ENCODE data around the gene TCTN2.
A peak's percentile ranks its signal among the peaks of the same experiment; 100 is the strongest.

Gene TCTN2

GRCh38 chr12:123659996-123660727 lies 10.8 kb upstream of the TCTN2 start:
- H3K4me3 ChIP-seq (ENCODE audit: low read length): no peak overlapping the region
- peaks cover 2% of the 10 kb centered on the region for H3K9me3 ChIP-seq (ENCODE audit: low read length)
- H3K4me1 ChIP-seq (ENCODE audit: insufficient read depth, low read length): no peaks in the 10 kb centered on the region
- H2AFZ ChIP-seq (ENCODE audit: low read depth, low read length): no peak overlapping the region
- peaks cover 54% of the 10 kb centered on the region for H3K36me3 ChIP-seq (ENCODE audit: insufficient read depth, low read length)
- H3K27me3 ChIP-seq (ENCODE audit: insufficient read depth, low read length): no peaks in the 10 kb centered on the region

DNA sequence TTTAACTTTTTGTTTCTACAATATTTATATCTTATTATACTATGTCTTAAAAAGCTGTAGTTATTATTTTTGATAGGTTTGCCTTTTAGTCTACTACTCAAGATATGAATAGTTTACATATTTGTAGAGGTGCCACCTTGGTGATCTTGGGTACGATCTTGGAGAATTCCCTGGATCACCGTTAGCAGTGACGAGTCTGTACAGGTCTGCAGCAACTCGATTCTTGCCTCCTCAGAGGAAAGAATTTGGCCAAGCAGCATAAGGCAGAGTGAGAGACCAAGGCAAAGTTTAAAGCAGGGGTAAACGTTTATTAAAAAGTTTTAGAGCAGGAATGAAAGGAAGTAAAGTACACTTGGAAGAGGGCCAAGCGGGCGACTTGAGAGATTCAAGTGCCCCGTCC lies 3.1 kb upstream of the TCTN2 start:
- Histone ChIP-seq H3K4me1 (ENCODE audit: insufficient read depth, low read length) (peaks cover 12% of the 10 kb centered on the region), H2AFZ (ENCODE audit: low read depth, low read length) (no peak overlapping the region), H3K36me3 (ENCODE audit: insufficient read depth, low read length) (peaks cover 8% of the 10 kb centered on the region), H3K9me3 (ENCODE audit: low read length) (peaks cover 1% of the 10 kb centered on the region), H3K4me3 (ENCODE audit: low read length) (no peak overlapping the region), H3K27me3 (ENCODE audit: insufficient read depth, low read length) (no peaks in the 10 kb centered on the region)

DNA sequence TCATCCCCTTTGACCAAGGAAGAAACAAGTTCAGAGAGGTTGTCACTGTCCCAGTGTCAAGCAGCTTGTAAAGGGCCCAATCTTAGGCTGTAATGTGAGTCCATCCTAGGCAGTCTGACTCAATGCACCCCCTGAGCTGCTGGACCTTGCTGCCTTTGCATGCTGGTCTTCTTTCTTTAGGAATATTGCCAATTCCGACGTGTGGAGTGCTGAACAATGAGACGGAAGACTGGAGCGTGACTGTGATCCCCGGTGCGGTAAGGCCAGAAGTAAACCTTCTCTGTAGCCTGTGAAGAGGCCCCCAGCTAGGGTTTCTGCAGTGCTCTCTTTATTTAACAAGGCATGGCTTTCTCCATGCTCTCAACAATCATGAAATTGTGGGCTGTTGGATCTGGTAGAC lies 963 bp downstream of the TCTN2 start:
- Histone ChIP-seq H3K4me1 (ENCODE audit: insufficient read depth, low read length) (peaks cover 12% of the 10 kb centered on the region), H3K27me3 (ENCODE audit: insufficient read depth, low read length) (no peaks in the 10 kb centered on the region), H3K9me3 (ENCODE audit: low read length) (no peaks in the 10 kb centered on the region), H3K4me3 (ENCODE audit: low read length) (peak overlapping the region; percentile 62), H2AFZ (ENCODE audit: low read depth, low read length) (peak overlapping the region; percentile 74), H3K36me3 (ENCODE audit: insufficient read depth, low read length) (peaks cover 21% of the 10 kb centered on the region)

- Histone ChIP-seq H3K27me3 (ENCODE audit: insufficient read depth, low read length) (no peaks in the 10 kb centered on the region), H3K36me3 (ENCODE audit: insufficient read depth, low read length) (peaks cover 35% of the 10 kb centered on the region)
Measured at GRCh38 chr12:123675436-123675835, 4.5 kb downstream of the TCTN2 start.

DNA sequence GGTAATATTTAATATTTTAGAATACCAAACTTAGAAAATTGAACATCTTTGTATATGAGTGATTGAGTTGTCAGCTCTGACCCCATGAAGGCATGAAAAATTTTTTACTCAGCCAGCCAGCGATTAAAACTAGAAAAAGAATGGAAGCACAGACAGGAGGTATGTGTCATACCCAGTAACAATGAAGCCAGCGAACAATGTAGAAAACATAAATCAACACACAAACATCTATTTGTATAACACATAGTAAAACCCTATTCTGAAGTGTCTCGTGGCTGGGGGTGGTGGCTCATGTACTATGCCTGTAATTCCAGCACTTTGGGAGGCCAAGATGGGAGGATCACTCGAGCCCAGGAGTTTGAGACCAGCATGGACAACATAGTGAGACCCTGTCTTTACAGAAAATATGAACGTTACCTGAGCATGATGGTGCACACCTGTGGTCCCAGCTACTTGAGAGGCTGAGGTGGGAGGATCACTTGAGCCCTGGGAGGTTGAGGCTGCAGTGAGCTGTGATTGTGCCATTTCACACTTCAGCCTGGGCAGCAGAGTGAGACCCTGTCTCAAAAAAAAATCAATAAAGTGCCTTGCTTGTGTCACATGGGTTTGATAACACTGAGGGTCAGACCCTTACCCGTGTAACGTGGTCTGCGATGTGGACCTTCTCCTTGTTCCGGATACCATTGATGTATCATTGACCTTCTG lies 5.9 kb downstream of the TCTN2 start:
- no peaks in the 10 kb centered on the region for H3K9me3 ChIP-seq (ENCODE audit: low read length)
- no peaks in the 10 kb centered on the region for H3K27me3 ChIP-seq (ENCODE audit: insufficient read depth, low read length)
- H3K4me3 ChIP-seq (ENCODE audit: low read length): no peak overlapping the region
- H3K4me1 ChIP-seq (ENCODE audit: insufficient read depth, low read length): peaks cover 4% of the 10 kb centered on the region
- no peak overlapping the region for H2AFZ ChIP-seq (ENCODE audit: low read depth, low read length)
- peaks cover 43% of the 10 kb centered on the region for H3K36me3 ChIP-seq (ENCODE audit: insufficient read depth, low read length)

More at GRCh38 chr12:123675436-123675835, 4.5 kb downstream of the TCTN2 start:
- Histone ChIP-seq H2AFZ (ENCODE audit: low read depth, low read length) (no peak overlapping the region), H3K9me3 (ENCODE audit: low read length) (no peaks in the 10 kb centered on the region), H3K4me3 (ENCODE audit: low read length) (no peak overlapping the region), H3K4me1 (ENCODE audit: insufficient read depth, low read length) (peaks cover 12% of the 10 kb centered on the region)

DNA sequence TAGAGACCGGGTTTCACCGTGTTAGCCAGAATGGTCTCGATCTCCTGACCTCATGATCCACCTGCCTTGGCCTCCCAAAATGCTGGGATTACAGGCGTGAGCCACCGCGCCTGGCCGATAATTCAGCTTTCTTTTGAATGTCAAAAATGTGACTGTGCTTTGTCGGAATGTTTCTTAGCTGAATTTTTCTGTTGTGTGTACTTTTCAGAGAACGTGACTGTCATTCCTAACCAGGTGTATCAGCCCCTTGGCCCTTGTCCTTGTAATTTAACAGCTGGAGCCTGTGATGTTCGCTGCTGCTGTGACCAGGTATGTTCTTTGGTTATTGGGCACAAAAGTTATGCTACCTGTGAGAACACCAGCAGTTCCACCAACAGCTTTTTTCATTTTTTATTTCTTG lies 8.1 kb downstream of the TCTN2 start:
- Histone ChIP-seq H3K4me1 (ENCODE audit: insufficient read depth, low read length) (no peaks in the 10 kb centered on the region), H2AFZ (ENCODE audit: low read depth, low read length) (no peak overlapping the region), H3K36me3 (ENCODE audit: insufficient read depth, low read length) (peaks cover 42% of the 10 kb centered on the region), H3K27me3 (ENCODE audit: insufficient read depth, low read length) (no peaks in the 10 kb centered on the region), H3K9me3 (ENCODE audit: low read length) (no peaks in the 10 kb centered on the region), H3K4me3 (ENCODE audit: low read length) (no peak overlapping the region)

- H3K36me3 ChIP-seq (ENCODE audit: insufficient read depth, low read length): peaks cover 38% of the 10 kb centered on the region
- no peaks in the 10 kb centered on the region for H3K9me3 ChIP-seq (ENCODE audit: low read length)
- H3K4me3 ChIP-seq (ENCODE audit: low read length): no peak overlapping the region
- no peaks in the 10 kb centered on the region for H3K4me1 ChIP-seq (ENCODE audit: insufficient read depth, low read length)
- H2AFZ ChIP-seq (ENCODE audit: low read depth, low read length): no peak overlapping the region
- H3K27me3 ChIP-seq (ENCODE audit: insufficient read depth, low read length): no peaks in the 10 kb centered on the region
Measured at GRCh38 chr12:123681605-123682004, 10.7 kb downstream of the TCTN2 start.

- no peak overlapping the region for H2AFZ ChIP-seq (ENCODE audit: low read depth, low read length)
- no peaks in the 10 kb centered on the region for H3K9me3 ChIP-seq (ENCODE audit: low read length)
- H3K36me3 ChIP-seq (ENCODE audit: insufficient read depth, low read length): peaks cover 38% of the 10 kb centered on the region
- H3K27me3 ChIP-seq (ENCODE audit: insufficient read depth, low read length): no peaks in the 10 kb centered on the region
- no peak overlapping the region for H3K4me3 ChIP-seq (ENCODE audit: low read length)
- H3K4me1 ChIP-seq (ENCODE audit: insufficient read depth, low read length): no peaks in the 10 kb centered on the region
Measured at GRCh38 chr12:123683964-123684363, 13.1 kb downstream of the TCTN2 start.

GRCh38 chr12:123686636-123687190 lies 15.8 kb downstream of the TCTN2 start:
- H3K4me3 ChIP-seq (ENCODE audit: low read length): no peak overlapping the region
- H3K36me3 ChIP-seq (ENCODE audit: insufficient read depth, low read length): peaks cover 36% of the 10 kb centered on the region
- H2AFZ ChIP-seq (ENCODE audit: low read depth, low read length): no peak overlapping the region
- no peaks in the 10 kb centered on the region for H3K9me3 ChIP-seq (ENCODE audit: low read length)
- no peaks in the 10 kb centered on the region for H3K27me3 ChIP-seq (ENCODE audit: insufficient read depth, low read length)
- H3K4me1 ChIP-seq (ENCODE audit: insufficient read depth, low read length): no peaks in the 10 kb centered on the region

DNA sequence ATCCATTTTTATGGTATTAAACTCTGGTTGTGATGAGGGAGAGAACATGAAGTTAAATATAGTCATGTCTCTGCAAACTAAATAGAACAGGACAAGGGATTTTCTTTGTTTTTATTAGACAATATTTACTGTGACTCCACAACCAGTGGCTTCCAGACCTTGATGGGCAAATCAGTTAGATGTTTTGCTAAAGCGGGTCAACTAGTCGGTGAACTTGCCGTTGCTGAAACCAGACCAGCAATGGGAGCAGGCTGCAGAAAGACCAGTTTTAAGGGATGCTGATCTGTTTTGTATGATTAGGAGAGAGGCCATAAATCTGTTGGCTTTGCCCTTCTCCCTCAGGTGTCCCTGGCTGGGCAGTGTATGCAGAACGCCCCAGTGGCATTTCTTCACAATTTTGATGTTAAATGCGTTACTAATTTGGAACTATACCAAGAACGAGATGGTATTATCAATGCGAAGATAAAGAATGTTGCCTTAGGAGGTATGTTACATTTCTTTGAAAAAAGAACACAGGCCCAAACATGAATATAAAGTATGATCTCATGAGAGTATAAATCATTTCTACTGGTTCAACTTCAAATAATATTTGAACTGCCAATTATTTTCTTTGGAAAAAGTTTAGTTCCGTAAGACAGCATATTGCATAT lies 19.4 kb downstream of the TCTN2 start:
- H2AFZ ChIP-seq (ENCODE audit: low read depth, low read length): no peak overlapping the region
- H3K36me3 ChIP-seq (ENCODE audit: insufficient read depth, low read length): peaks cover 38% of the 10 kb centered on the region
- no peaks in the 10 kb centered on the region for H3K4me1 ChIP-seq (ENCODE audit: insufficient read depth, low read length)
- H3K4me3 ChIP-seq (ENCODE audit: low read length): no peak overlapping the region
- H3K27me3 ChIP-seq (ENCODE audit: insufficient read depth, low read length): no peaks in the 10 kb centered on the region
- no peaks in the 10 kb centered on the region for H3K9me3 ChIP-seq (ENCODE audit: low read length)

DNA sequence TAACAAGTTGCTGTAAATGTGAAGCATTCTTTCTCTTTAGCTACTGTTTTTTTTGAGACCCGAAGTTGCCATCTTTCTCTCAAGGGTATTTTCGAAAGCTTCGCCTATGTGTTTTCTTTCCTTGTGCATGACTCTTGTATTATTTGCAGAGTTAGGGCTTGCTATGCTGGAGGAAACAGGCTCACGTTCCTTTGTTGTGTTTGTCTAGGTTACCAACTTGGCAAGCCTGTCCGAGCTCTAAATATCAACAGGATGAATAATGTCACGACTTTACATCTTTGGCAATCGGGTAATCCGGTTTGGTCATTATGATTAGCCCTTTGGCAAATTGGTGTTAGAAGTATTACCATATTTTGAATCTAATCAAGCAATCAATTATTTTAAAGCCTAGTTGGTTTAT lies 25.3 kb downstream of the TCTN2 start:
- Histone ChIP-seq H3K9me3 (ENCODE audit: low read length) (no peaks in the 10 kb centered on the region), H2AFZ (ENCODE audit: low read depth, low read length) (no peak overlapping the region), H3K27me3 (ENCODE audit: insufficient read depth, low read length) (no peaks in the 10 kb centered on the region), H3K4me3 (ENCODE audit: low read length) (no peak overlapping the region), H3K4me1 (ENCODE audit: insufficient read depth, low read length) (no peaks in the 10 kb centered on the region), H3K36me3 (ENCODE audit: insufficient read depth, low read length) (peaks cover 51% of the 10 kb centered on the region)

DNA sequence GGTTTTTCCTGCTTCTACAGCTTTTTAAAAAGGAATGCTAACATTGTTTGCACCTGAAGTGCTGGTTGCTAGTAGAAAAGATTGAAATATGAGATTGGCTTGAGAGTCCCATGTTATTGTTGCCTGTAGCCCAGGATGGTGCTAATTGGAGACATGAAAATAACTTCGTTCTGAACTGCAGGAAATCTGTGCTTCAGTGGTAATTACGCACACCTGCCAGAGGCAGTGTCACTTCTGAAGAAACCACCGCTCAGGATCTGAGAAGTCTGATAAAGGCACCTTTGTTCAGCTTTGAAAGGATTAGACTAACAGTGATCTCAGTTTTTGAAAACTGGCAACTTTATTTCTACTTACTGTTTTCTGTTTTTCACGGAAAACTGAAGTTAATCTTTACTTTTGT lies 25.7 kb downstream of the TCTN2 start:
- no peak overlapping the region for H2AFZ ChIP-seq (ENCODE audit: low read depth, low read length)
- H3K9me3 ChIP-seq (ENCODE audit: low read length): no peaks in the 10 kb centered on the region
- H3K36me3 ChIP-seq (ENCODE audit: insufficient read depth, low read length): peaks cover 51% of the 10 kb centered on the region
- no peak overlapping the region for H3K4me3 ChIP-seq (ENCODE audit: low read length)
- no peaks in the 10 kb centered on the region for H3K4me1 ChIP-seq (ENCODE audit: insufficient read depth, low read length)
- H3K27me3 ChIP-seq (ENCODE audit: insufficient read depth, low read length): no peaks in the 10 kb centered on the region

GRCh38 chr12:123705935-123706334 lies 35.0 kb downstream of the TCTN2 start:
- no peaks in the 10 kb centered on the region for H3K27me3 ChIP-seq (ENCODE audit: insufficient read depth, low read length)
- H3K36me3 ChIP-seq (ENCODE audit: insufficient read depth, low read length): peaks cover 51% of the 10 kb centered on the region
- H2AFZ ChIP-seq (ENCODE audit: low read depth, low read length): no peak overlapping the region
- no peaks in the 10 kb centered on the region for H3K9me3 ChIP-seq (ENCODE audit: low read length)
- H3K4me1 ChIP-seq (ENCODE audit: insufficient read depth, low read length): no peaks in the 10 kb centered on the region
- no peak overlapping the region for H3K4me3 ChIP-seq (ENCODE audit: low read length)
